Posterior vena cava (tissue), 2 donors: ENCODE data around the gene LHX6. TPM values are rescaled to one million over a fixed set of nuclear protein-coding genes. Genes with fewer than 3 reads are reported as not detected.
A peak's percentile ranks its signal among the peaks of the same experiment; 100 is the strongest.

Experiments
- DNase-seq: peaks from one replicate; pipeline ENCODE4 v3.0.0-alpha.2; 2020; ENCODE audit warnings: low spot score
- intact Hi-C, 2 donors: fragments of 100-400 bp; cut with DNase I; formaldehyde crosslinking; loops; one replicate each; pipeline versions ENCODE4 v1.14.1 to v1.14.2; 2022 to 2023
- total RNA-seq, 2 donors: library from RNA; stranded (reverse); fragmentation: NEBNext Ultra II Directional; extraction: Animal tissue kit (Norgen Biotek cat#: 25700); gene quantifications; one replicate each; pipeline ENCODE4 v1.2.1, GENCODE V29; 2021
- donor health status: DM: yes; HTN: yes; CAD: no.
- donor health status: DM: yes; HTN: yes; CAD: no.

LHX6 gene
- total RNA-seq, 2 donors from 2014 or later, result 8.3 to 23.6 TPM

DNA sequence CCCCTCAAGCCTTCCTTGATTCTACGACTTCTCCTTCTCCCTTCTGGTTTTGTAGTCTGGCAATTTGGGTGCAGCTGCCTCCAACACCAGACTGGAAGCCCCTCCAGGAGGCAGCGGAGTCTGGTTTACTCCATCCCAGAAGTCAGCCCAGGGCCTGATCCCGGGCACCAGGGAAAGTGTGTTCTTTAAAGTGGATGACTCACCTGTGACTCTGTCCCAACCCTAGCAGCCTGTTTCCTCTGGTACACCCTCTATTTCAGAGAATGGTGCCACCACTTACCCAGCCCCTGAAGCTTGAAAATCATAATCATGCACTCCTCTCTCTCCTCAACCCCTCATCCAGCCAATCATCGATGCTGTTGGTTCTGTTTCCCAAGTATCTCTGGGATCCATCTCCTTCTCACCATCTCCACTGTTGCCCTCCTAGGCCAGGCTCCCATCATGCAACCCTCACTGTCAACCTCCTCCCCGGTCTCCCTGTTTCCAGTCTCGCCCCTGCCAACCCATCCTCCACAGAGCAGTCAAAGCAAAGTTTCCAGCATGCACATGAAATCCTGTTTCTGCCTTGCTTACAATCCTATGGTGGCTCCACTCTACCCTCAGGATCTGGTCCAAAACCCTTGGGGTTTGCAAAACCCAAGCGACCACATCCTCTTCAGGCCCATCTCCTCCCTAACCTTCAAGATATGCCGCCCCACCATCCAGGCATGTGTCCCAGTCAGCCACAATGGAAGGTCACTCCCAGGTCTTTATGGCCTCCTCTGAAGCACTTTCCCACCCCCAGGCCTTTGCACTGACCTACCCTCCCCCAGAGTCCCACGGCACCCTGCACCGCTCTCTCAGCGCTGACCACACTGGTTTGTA is 10.5 kb downstream of the LHX6 start:
- intact Hi-C loops, result loop anchor here in 1 of 2 donors (1.0 kb wide), 1 partner anchor 26 kb away; no protein-coding TSS in a partner anchor
- DNase-seq, result no peak

DNA sequence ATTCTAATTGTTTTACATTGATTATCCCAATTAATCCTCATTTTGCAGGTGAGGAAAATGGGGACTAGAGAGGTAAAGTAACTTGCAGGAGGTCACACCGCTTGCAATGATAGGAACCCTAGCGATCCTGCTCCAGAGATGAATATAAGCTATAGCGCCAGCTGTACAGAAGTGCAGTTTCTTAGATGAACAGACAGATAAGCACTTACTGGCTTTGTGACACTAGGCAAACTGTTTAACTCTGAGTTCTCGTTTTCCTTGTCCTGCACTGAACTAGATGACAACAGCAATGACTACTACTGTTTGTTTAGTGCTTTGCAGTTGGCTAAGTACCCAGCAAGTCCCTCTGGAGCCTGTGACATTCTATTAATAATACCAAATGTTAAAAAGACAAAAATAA is 11.1 kb downstream of the LHX6 start:
- no peak for DNase-seq
- intact Hi-C loops, result loop anchor here in 1 of 2 donors (1.0 kb wide), 1 partner anchor 25 kb away; no protein-coding TSS in a partner anchor

DNA sequence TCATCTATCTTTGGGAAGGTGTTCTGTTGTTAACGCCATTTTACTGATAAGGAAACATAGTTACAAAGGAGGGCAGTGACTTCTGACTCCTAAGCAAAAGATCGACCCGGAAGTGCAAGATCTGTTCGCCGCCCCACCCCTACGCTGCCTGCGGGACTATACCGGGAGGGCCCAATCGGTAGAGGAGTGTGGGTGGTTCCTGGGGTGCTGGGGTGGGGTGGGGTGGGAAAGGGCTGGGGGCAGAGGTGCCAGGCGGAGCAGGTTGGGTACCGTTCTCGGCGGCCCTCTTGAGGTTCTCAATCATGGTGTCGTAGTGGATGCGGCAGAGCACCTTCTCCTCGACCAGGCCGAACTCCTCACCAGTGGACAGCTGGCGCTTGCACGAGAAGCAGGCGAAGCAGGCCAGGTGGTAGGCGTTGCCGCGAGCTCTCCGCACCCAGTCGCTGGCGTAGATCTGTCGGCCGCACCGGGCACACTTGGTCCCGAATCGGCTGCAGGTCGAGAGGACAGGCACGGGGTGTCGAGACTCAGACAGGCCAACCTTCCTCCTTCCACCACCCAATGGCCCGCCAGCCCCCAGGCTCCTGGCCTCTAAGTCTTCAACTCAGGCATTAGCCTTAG is 11.8 kb downstream of the LHX6 start:
- peak; percentile 67 for DNase-seq
- intact Hi-C loops, result no loop called here

- intact Hi-C loops, result no loop called here
- no peak for DNase-seq
Measured at GRCh38 chr9:122216138-122216797, 12.5 kb downstream of the LHX6 start.

DNA sequence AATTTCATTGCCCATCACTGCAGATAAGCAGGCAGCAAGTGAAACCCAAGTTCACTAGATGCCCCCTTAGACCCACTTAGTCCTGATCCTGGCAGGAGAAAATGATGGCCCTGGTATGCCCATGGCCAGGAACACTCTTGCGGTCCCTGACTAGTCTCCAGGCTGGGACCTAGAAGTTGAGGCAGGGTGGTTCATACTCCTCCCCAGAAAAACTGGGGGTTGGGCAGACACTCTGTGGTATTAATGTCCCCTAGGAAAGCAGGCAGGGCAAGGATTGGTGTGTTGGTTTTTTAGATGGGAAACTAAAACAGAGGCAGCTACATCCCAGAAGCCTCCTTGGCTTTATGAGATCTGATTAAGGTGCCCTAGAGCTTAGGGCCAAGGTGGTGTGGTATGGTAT is 13.1 kb downstream of the LHX6 start:
- no peak for DNase-seq
- intact Hi-C loops, result no loop called here

DNA sequence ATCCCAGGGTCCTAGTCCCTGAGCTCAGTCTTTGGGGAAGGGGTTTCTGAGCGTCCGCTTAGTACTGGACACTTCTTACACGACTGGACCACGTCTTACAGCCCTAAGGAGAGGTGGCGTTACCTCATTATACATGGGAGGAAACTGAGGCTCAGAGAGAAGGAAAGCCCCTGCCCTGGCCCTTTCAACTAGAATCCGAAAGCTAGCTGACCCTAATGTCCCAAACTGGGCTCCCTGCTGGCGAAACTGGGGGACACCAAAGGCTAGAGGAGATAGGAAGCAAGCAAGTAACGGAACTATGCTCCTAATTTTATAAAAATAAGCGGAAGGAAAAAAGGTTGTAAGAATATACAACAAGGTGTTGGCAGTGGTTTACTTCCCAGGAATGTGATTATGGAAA is 14.2 kb downstream of the LHX6 start:
- no peak for DNase-seq
- intact Hi-C loops, result no loop called here

DNA sequence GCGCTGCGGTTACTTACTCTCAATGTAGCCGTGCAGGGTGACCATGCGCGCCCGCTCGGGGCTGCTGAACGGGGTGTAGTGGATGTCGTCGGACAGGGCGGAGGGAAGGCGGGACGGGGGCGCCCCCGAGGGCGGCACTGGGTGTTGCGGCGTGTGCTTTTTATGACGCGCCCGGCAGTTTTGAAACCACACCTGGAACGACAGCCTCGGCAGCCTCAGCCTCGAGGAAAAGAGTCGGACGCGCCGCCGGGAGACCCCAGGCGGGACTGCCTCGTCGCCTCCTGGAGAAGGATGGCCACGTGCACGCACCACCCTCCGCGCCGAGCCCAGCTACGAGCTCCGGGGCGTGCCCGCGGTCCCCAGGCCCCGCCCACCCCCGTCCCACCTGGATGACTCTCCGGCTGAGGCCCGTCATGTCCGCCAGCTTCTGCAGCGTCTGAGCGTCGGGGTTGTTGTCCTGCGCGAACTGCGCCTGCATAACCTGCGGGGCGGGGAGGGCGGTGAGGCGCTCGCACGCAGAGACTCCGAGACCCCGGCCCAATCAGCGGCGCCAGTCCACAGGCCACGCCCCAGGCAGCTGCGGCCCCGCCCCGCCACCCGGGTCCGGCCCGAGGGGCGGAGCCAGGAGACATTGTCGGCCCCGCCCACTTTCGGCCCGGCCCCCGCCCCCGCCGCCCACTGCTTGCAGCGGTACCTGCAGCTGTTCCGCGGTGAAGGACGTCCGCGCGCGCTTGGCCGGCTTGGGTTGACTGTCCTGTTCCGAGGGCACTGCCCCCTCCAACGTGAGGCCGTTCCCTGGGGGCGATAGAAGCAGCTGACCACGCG is 15.0 kb downstream of the LHX6 start:
- intact Hi-C loops, result no loop called here
- peak; percentile 77 for DNase-seq

DNA sequence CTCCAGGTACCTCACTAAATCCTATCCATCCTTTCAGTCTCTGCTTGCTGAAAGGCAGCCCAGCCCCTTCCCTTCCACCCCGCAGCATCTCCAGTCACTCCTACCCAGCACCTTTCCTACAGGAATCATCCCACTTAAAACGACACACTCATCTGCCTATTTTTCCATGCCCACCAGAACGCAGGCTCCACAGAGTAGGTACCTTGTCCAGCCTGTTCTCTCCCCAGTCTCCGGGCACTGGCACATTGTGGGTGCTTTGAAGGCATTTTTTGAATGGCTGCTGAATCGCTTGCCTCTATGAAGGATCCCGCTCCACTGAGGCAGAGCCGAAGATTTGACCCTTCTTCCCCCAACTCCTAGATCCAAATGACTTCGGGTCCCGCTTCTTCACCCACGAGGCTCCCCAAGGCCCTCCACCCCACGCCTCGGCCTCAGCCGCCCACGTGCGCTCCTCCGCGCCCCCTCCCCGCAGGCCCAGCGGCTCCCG is 15.6 kb downstream of the LHX6 start:
- DNase-seq, result peak; percentile 61
- intact Hi-C loops, result no loop called here

DNA sequence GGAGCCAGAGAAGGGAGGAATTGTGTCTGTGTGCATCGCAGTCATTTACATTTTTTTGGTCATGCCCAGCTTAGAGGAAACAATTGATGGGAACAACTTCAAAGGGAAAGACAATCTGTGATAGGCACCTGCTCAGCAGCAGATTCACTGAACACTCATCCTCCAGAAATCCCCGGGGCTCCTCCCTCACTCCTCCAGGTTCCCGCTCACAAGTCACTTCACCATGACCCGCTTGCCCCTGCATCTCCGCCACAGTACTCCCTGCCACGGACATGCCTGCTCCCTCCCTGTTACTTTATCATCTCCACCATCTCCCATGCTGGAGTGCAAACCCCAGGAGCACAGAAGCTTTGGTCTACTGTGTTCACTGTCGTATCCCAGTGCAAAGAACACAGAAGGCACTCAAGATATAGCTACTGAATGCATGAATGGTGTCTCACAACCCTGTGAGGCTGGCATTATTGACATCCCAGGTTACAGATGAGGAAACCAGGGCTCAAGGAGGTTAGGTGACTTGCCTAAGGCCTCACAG is 16.2 kb downstream of the LHX6 start:
- DNase-seq, result peak; percentile 45
- intact Hi-C loops, result no loop called here

GRCh38 chr9:122209451-122209850 is 19.3 kb downstream of the LHX6 start:
- peak; percentile 57 for DNase-seq
- intact Hi-C loops, result no loop called here

DNA sequence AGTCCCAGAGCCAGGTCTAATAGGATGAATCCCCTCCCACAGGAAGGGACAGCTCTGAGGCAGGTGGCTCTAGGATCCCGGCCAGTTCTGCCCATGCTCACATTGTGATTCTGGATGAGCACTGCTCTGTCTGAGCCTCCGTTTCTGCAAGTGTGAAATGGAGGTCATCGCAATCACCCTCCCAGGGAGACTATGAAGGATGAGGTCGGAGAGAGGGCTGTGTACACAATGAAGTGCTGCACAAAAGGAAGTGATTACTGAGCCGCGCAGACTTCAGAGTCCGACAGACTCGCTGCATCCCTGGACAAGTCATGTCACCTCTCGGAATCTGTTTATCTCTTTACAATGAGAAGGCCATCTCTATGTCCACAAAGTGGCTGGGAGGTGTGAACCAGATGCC is 21.7 kb downstream of the LHX6 start:
- intact Hi-C loops, result no loop called here
- DNase-seq, result peak; percentile 67

DNA sequence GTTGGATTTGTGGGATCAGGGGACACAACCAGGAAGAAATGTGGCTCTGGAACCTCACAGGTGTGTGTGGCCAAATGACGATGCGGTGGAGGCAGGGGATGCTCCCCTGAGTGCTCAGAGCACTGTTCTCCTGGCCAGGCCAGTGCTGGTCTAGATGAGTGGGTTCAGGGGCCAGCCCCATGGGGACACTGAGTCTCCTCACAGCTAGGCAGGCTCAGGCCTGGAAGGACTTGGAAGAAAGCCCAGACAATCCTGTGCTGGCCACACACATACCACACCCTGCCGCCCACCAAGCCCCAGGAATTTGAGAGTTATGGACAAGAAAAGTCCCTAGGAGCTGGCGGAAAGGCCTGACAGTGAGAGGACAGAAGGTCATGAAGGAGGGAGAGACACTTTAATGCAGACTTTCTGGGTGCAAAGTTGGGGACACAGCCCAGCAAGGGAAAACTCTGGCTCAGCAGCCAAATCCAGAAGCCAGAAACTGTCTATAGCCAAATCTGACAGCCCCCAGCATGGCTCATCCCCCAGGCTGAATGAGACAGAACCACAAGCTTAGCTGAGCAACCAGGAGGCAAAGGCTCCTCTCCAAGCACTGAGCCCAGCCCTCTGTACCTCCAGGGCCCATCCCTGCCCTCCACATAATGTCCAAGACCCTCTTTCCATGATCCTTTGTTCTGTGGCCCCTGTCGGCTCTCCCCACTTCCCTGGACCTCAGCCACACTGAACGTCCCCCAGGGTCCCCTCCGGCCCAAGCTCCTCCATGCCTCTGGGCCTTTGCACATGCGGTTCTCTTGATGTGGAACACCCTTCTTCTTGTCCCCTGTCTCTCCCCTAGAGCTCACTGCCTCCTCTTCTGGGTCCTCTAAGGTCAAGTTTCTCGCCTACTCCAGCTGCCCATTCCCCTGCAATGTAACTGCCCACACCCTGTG is 22.4 kb downstream of the LHX6 start:
- intact Hi-C loops, result no loop called here
- DNase-seq, result peak; percentile 64

GRCh38 chr9:122205176-122205575 is 23.6 kb downstream of the LHX6 start:
- intact Hi-C loops, result no loop called here
- DNase-seq, result peak; percentile 56

- DNase-seq, result peak; percentile 74
- intact Hi-C loops, result loop anchor here in 1 of 2 donors (5.0 kb wide), 1 partner anchor 1013 kb away; no protein-coding TSS in a partner anchor
Measured at GRCh38 chr9:122204491-122204890, 24.3 kb downstream of the LHX6 start.

- intact Hi-C loops, result loop anchor here in 1 of 2 donors (5.0 kb wide), 1 partner anchor 1013 kb away; no protein-coding TSS in a partner anchor
- no peak for DNase-seq
Measured at GRCh38 chr9:122204055-122204454, 24.7 kb downstream of the LHX6 start.

GRCh38 chr9:122202111-122202510 is 26.6 kb downstream of the LHX6 start:
- intact Hi-C loops, result loop anchor here in 1 of 2 donors (5.0 kb wide), 1 partner anchor 1015 kb away; no protein-coding TSS in a partner anchor

GRCh38 chr9:122201641-122202040 is 27.1 kb downstream of the LHX6 start:
- DNase-seq, result peak; percentile 35
- intact Hi-C loops, result loop anchor here in 1 of 2 donors (5.0 kb wide), 1 partner anchor 1016 kb away; no protein-coding TSS in a partner anchor

More at GRCh38 chr9:122202111-122202510, 26.6 kb downstream of the LHX6 start:
- peak; percentile 37 for DNase-seq
